Endothelial cell of umbilical vein (primary cell): Measurements from ENCODE around the gene CISD3. TPM values are rescaled to one million over a fixed set of nuclear protein-coding genes. Genes with fewer than 3 reads are reported as not detected.

Experiments used
- BruUV-seq: library from RNA; stranded (reverse); fragments of 400-500 nt; replicated peaks from 2 replicates; lab custom pipeline; 2021; lab: Mats Ljungman, UMichigan
- CTCF ChIA-PET: fragments of 300-600, 350-600 bp; sonication (Branson Sonifier 250); formaldehyde crosslinking; loops from one replicate; lab custom pipeline; 2021; ENCODE audit warnings: antibody characterized with exemption, inconsistent platforms; lab: Charles Lee
- POLR2A ChIA-PET: fragments of 300-600, 350-600 bp; sonication (Branson Sonifier 250); formaldehyde crosslinking; loops from one replicate; lab custom pipeline; 2021; ENCODE audit warnings: antibody characterized with exemption, inconsistent platforms; lab: Charles Lee
- DNase-seq: peaks from one replicate; pipeline ENCODE4 v3.0.0-alpha.2; 2011; ENCODE audit warnings: low read depth, low spot score
- FAIRE-seq: peaks from 2 replicates; lab custom pipeline; 2011; peaks lifted over from hg19 to GRCh38; lab: Jason Lieb, UNC
- H2AFZ ChIP-seq: 2 replicates; pipeline ENCODE4 v1.6.0; 2012; ENCODE audit warnings: low read depth, low read length, control low read depth, inconsistent platforms
- H3K27ac ChIP-seq: 2 replicates; pipeline ENCODE4 v1.5.1; 2011; ENCODE audit warnings: low read depth, mild to moderate bottlenecking, control low read depth, low read length, moderate library complexity; ENCODE audit not compliant: insufficient read depth
- H3K27me3 ChIP-seq, 2 experiments: 2 replicates each; pipeline versions ENCODE4 v1.6.0 to v1.6.1; 2011; ENCODE audit warnings: low read length in 2 of 2, mixed read lengths in 1 of 2; ENCODE audit not compliant: control insufficient read depth in 2 of 2, insufficient read depth in 2 of 2
- H3K36me3 ChIP-seq, 2 experiments: 2 replicates in 1 of 2; 3 replicates in 1 of 2; pipeline ENCODE4 v1.5.1; 2011; ENCODE audit warnings: low read length in 2 of 2, mild to moderate bottlenecking in 1 of 2, moderate library complexity in 1 of 2; ENCODE audit not compliant: control insufficient read depth in 2 of 2, insufficient read depth in 2 of 2; ENCODE audit errors: extremely low read depth in 1 of 2
- H3K4me1 ChIP-seq: 3 replicates; pipeline ENCODE4 v1.5.1; 2011; ENCODE audit warnings: mild to moderate bottlenecking, low read length; ENCODE audit not compliant: control insufficient read depth, insufficient read depth; ENCODE audit errors: extremely low read depth
- H3K4me2 ChIP-seq: 2 replicates; pipeline ENCODE4 v1.6.1; 2011; ENCODE audit warnings: low read length, control low read depth, mixed read lengths; ENCODE audit not compliant: insufficient read depth
- H3K4me3 ChIP-seq, 3 experiments: fragments of 200-600 bp in 1 of 3; sonication (generic), shearing (Covaris generic) in 1 of 3; replicated peaks in 1 of 3; 2 replicates each; pipeline ENCODE4 v1.5.1; 2011 to 2016; ENCODE audit warnings: control low read depth in 3 of 3, low read length in 3 of 3, mild to moderate bottlenecking in 2 of 3, inconsistent platforms in 1 of 3, low read depth in 1 of 3, moderate library complexity in 1 of 3; ENCODE audit not compliant: insufficient read depth in 1 of 3
- H3K79me2 ChIP-seq: 2 replicates; pipeline ENCODE4 v1.6.0; 2012; ENCODE audit warnings: low read length, inconsistent platforms; ENCODE audit not compliant: control insufficient read depth, insufficient read depth
- H3K9ac ChIP-seq: replicated peaks from 2 replicates; pipeline ENCODE3; 2011; ENCODE audit warnings: low read length, control low read depth; ENCODE audit not compliant: insufficient read depth; ENCODE audit errors: extremely low read depth
- H3K9me1 ChIP-seq: replicated peaks from 3 replicates; pipeline ENCODE4 v1.6.0; 2011; ENCODE audit warnings: mild to moderate bottlenecking, low read length; ENCODE audit not compliant: control insufficient read depth, insufficient read depth; ENCODE audit errors: extremely low read depth
- H3K9me3 ChIP-seq: replicated peaks from 2 replicates; pipeline ENCODE4 v1.5.1; 2012; ENCODE audit warnings: low read length, inconsistent platforms; ENCODE audit not compliant: control insufficient read depth, insufficient read depth
- H4K20me1 ChIP-seq: replicated peaks from 2 replicates; pipeline ENCODE3; 2011; ENCODE audit warnings: mild to moderate bottlenecking, low read length; ENCODE audit not compliant: control insufficient read depth, insufficient read depth; ENCODE audit errors: extremely low read depth
- EZH2 ChIP-seq: IDR thresholded peaks from 2 replicates; pipeline ENCODE4 v1.6.1; 2012; ENCODE audit warnings: borderline replicate concordance, low read depth, mild to moderate bottlenecking, moderate library complexity, low read length, inconsistent platforms; ENCODE audit not compliant: severe bottlenecking
- GATA2 ChIP-seq: IDR thresholded peaks from 2 replicates; pipeline ENCODE4 v1.7.0; 2011; ENCODE audit warnings: low read depth, mild to moderate bottlenecking, moderate library complexity, mixed read lengths, low read length; ENCODE audit not compliant: insufficient read length, insufficient read depth
- JUN ChIP-seq: IDR thresholded peaks from 2 replicates; pipeline ENCODE4 v1.6.1; 2011; ENCODE audit warnings: borderline replicate concordance, low read depth; ENCODE audit not compliant: insufficient read length, insufficient read depth
- MAX ChIP-seq: IDR thresholded peaks from 2 replicates; pipeline ENCODE4 v1.6.1; 2011; ENCODE audit not compliant: insufficient read depth, insufficient read length
- MYC ChIP-seq: IDR thresholded peaks from one replicate; pipeline ENCODE4 v1.6.1; 2011; ENCODE audit warnings: mild to moderate bottlenecking, low read depth, low read length
- POLR2A ChIP-seq: IDR thresholded peaks from 2 replicates; pipeline ENCODE4 v1.6.1; 2012; ENCODE audit warnings: low read depth, mild to moderate bottlenecking, control low read depth, low read length
- dilution Hi-C: fragments of 300-500 bp; cut with MboI; formaldehyde crosslinking; loops from one replicate; pipeline ENCODE4 v1.15.0; 2019; ENCODE audit warnings: low sequenced_read_pairs; ENCODE audit not compliant: extremely low pct_ligation_motif_present
- intact Hi-C: fragments of 100-400 bp; cut with micrococcal nuclease; formaldehyde crosslinking; loops from one replicate; pipeline ENCODE4 v1.10.0; 2022
- polyA plus RNA-seq, 4 experiments: library from polyadenylated mRNA; depleted of rRNA in 3 of 4; stranded (reverse) in 3 of 4; unstranded in 1 of 4; fragments of >200 nt; gene quantifications; 2 replicates each; pipeline versions ENCODE4 v1.2.1 to v1.2.3, GENCODE V29; 2011 to 2012; ENCODE audit warnings: missing spikeins in 1 of 4
- total RNA-seq: library from RNA; stranded (reverse); gene quantifications from 2 replicates; pipeline ENCODE4 v1.2.3, GENCODE V29; 2021

The CISD3 gene
- total and polyA plus RNA-seq, 2 donors (not counting 3 experiments of a cell fraction or from before 2014, with no cell fraction given): 8.7 to 23.7 TPM

DNA sequence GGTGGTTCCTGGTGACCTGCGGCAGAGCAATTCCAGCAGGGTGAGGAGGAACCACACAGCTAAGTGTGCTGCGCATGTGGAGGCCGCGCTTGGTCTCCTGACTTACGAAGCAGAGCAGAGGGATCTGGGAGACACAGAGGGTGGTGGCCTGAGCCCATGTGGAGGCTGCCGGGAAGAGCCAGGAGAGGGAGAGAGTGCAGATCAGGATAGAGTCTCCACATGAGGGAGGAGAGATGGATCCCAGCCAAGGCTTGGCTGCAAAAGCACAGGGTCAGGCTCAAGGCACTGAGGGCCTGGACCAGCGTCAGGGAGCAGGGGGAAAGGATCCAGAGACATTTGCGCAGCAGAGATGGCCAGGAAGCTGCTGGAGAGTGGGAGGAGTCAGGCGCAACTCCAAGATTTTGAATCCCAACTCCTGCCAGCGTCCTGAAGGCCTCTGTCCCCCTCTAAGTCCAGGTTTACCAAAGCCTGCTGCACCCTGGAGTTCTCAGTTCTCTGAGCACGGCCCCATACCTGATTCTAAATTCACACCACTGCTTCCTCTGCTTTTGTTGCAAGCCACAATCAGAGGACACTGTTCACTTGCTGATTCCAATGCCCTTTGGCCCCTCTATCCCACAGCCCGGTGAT is 36.3 kb upstream of the CISD3 start:
- no TSS peak for BruUV-seq
- no peaks in the 10 kb centered on the region for H3K9me1 ChIP-seq
- no peak overlapping the region for H3K9ac ChIP-seq
- no peaks in the 10 kb centered on the region for H3K36me3 ChIP-seq
- ChIA-PET POLR2A (no interaction called here), CTCF (no interaction called here)
- no peaks in the 10 kb centered on the region for H3K9me3 ChIP-seq
- no peak overlapping the region for H3K4me3 ChIP-seq
- no peak overlapping the region for H3K4me2 ChIP-seq
- peaks cover 0 to 2% of the 10 kb centered on the region in 2 experiments for H3K27me3 ChIP-seq
- H2AFZ ChIP-seq: peak overlapping the region; percentile 13
- dilution Hi-C loops: no loop called here
- H3K4me1 ChIP-seq: no peaks in the 10 kb centered on the region
- TF ChIP-seq EZH2: no peak
- no peak for TF ChIP-seq JUN
- TF ChIP-seq GATA2: no peak
- no peak for TF ChIP-seq POLR2A
- no peak for TF ChIP-seq MAX
- no peaks in the 10 kb centered on the region for H3K79me2 ChIP-seq
- no peak for DNase-seq
- H3K27ac ChIP-seq: no peak overlapping the region
- intact Hi-C loops: no loop called here
- no peaks in the 10 kb centered on the region for H4K20me1 ChIP-seq
- FAIRE-seq: no peak

- Histone ChIP-seq H3K9ac (no peak overlapping the region), H3K9me3 (no peaks in the 10 kb centered on the region), H3K4me1 (peaks cover 9% of the 10 kb centered on the region), H3K36me3 (no peaks in the 10 kb centered on the region), H3K79me2 (no peaks in the 10 kb centered on the region), H3K27me3 (peaks cover 0 to 2% of the 10 kb centered on the region in 2 experiments), H3K4me2 (no peak overlapping the region), H2AFZ (no peak overlapping the region), H3K4me3 (no peak overlapping the region), H3K9me1 (no peaks in the 10 kb centered on the region), H4K20me1 (no peaks in the 10 kb centered on the region), H3K27ac (no peak overlapping the region)
- TF ChIP-seq MYC: no peak
- POLR2A ChIA-PET: no interaction called here
- DNase-seq: no peak
- no TSS peak for BruUV-seq
- no peak for FAIRE-seq
- dilution Hi-C loops: no loop called here
- CTCF ChIA-PET: interaction anchor here (1.0 to 3.0 kb wide), 4 partner anchors 8 to 38 kb away, joined by 3 to 12 read pairs (median 8); partner anchors contain the start of gene MLLT6
- intact Hi-C loops: no loop called here
Observed at GRCh38 chr17:38697061-38697820, 32.9 kb upstream of the CISD3 start.
